K562 (cell line): ENCODE measurements around the gene FTO. TPM values are rescaled to one million over a fixed set of nuclear protein-coding genes. Genes with fewer than 3 reads are reported as not detected.
A peak's percentile ranks its signal among the peaks of the same experiment; 100 is the strongest.

Experiments
- ATAC-seq: fragments of 200-7000 bp; cut with Tn5 transposase; 3 replicates; pipeline ENCODE4 v1.9.1; 2020; ENCODE audit warnings: moderate library complexity
- BruUV-seq: library from RNA; stranded (reverse); fragments of 400-500 nt; replicated peaks from 2 replicates; lab custom pipeline; 2021; lab: Mats Ljungman, UMichigan
- CTCF ChIA-PET: fragments of 300-600 bp; formaldehyde crosslinking; extraction: SDS; loops from one replicate; lab custom pipeline; 2021; ENCODE audit warnings: low intra/inter-chr PET ratio; lab: Yijun Ruan, JAX
- POLR2A ChIA-PET: fragments of 300-600, 350-650 bp; sonication (Branson Sonifier 250); formaldehyde crosslinking; extraction: SDS; loops from one replicate; lab custom pipeline; 2021; ENCODE audit warnings: antibody characterized with exemption, inconsistent platforms; lab: Yijun Ruan, JAX
- DNase-seq, 4 experiments: peaks; one replicate each; pipeline versions ENCODE4 v3.0.0 to v3.0.0-alpha.2; 2011 to 2018; ENCODE audit warnings: low spot score in 3 of 4, mixed read lengths in 3 of 4; ENCODE audit errors: extremely low read depth in 1 of 4
- FAIRE-seq: peaks from 2 replicates; lab custom pipeline; 2011; peaks lifted over from hg19 to GRCh38; lab: Jason Lieb, UNC
- H2AFZ ChIP-seq: 2 replicates; pipeline ENCODE4 v1.6.0; 2011; ENCODE audit warnings: low read depth, low read length, control low read depth, inconsistent platforms
- H3K27ac ChIP-seq: fragments of 200-600 bp; 3 replicates; pipeline ENCODE4 v1.8.0; 2011; ENCODE audit warnings: low read depth, mild to moderate bottlenecking, control low read depth, inconsistent platforms, low read length, moderate library complexity, mixed read lengths; ENCODE audit errors: extremely low read depth
- H3K27me3 ChIP-seq, 2 experiments: fragments of 300-600 bp in 1 of 2; 2 replicates in 1 of 2; 3 replicates in 1 of 2; pipeline versions ENCODE4 v1.6.0 to v1.8.0; 2011; ENCODE audit warnings: inconsistent platforms in 2 of 2, low read length in 2 of 2, mild to moderate bottlenecking in 1 of 2, mixed read lengths in 1 of 2, moderate library complexity in 1 of 2; ENCODE audit not compliant: control insufficient read depth in 2 of 2, insufficient read depth in 2 of 2
- H3K36me3 ChIP-seq: fragments of 300-600 bp; 3 replicates; pipeline ENCODE4 v1.8.0; 2011; ENCODE audit warnings: mild to moderate bottlenecking, low read length, inconsistent platforms; ENCODE audit not compliant: control insufficient read depth, insufficient read depth
- H3K4me1 ChIP-seq, 2 experiments: fragments of 200-600 bp in 1 of 2; replicated peaks in 1 of 2; 2 replicates in 1 of 2; 3 replicates in 1 of 2; pipeline versions ENCODE4 v1.5.1 to v1.8.0; 2011; ENCODE audit warnings: inconsistent platforms in 2 of 2, low read length in 2 of 2, mild to moderate bottlenecking in 1 of 2, mixed read lengths in 1 of 2, moderate library complexity in 1 of 2; ENCODE audit not compliant: control insufficient read depth in 2 of 2, insufficient read depth in 2 of 2
- H3K4me2 ChIP-seq: 2 replicates; pipeline ENCODE4 v1.6.1; 2011; ENCODE audit warnings: low read length, control low read depth, inconsistent platforms, mixed read lengths; ENCODE audit not compliant: insufficient read depth
- H3K4me3 ChIP-seq: fragments of 200-600 bp; sonication (generic), shearing (Covaris generic); 2 replicates; pipeline ENCODE4 v1.5.1; 2016; ENCODE audit warnings: control low read depth, inconsistent platforms
- H3K79me2 ChIP-seq: fragments of 200-600 bp; 3 replicates; pipeline ENCODE4 v1.8.0; 2011; ENCODE audit warnings: low read length, inconsistent platforms; ENCODE audit not compliant: control insufficient read depth, insufficient read depth
- H3K9ac ChIP-seq, 2 experiments: 2 replicates each; pipeline versions ENCODE4 v1.6.0 to v1.6.1; 2011; ENCODE audit warnings: low read depth in 2 of 2, low read length in 2 of 2, control low read depth in 1 of 2, inconsistent platforms in 1 of 2, mild to moderate bottlenecking in 1 of 2, mixed read lengths in 1 of 2; ENCODE audit not compliant: insufficient read depth in 1 of 2
- H3K9me1 ChIP-seq: one replicate; pipeline ENCODE4 v1.6.0; 2011; ENCODE audit warnings: inconsistent platforms, mild to moderate bottlenecking, low read length, moderate library complexity; ENCODE audit not compliant: control insufficient read depth, insufficient read depth
- H3K9me3 ChIP-seq: replicated peaks from 2 replicates; pipeline ENCODE4 v1.5.1; 2011; ENCODE audit warnings: low read depth, low read length, inconsistent platforms; ENCODE audit not compliant: control insufficient read depth, insufficient read depth
- H4K20me1 ChIP-seq: replicated peaks from 2 replicates; pipeline ENCODE4 v1.6.1; 2011; ENCODE audit warnings: low read length, inconsistent platforms, mixed read lengths; ENCODE audit not compliant: control insufficient read depth, insufficient read depth
- CCAR2 ChIP-seq: fragments of 200-400 bp; formaldehyde crosslinking; IDR thresholded peaks from 2 replicates; pipeline ENCODE4 v1.6.1; 2017; ENCODE audit warnings: mild to moderate bottlenecking, low read depth, low read length
- CEBPG ChIP-seq, 3 experiments: fragments of 200-800 bp in 1 of 3; sonication (Bioruptor generic) in 1 of 3; sonication (generic) in 1 of 3; formaldehyde crosslinking in 1 of 3; IDR thresholded peaks in 2 of 3; conservative IDR thresholded peaks in 1 of 3; 2 replicates each; pipeline versions ENCODE4 v1.6.1 to v1.8.0; 2016 to 2022; ENCODE audit warnings: missing compliant biosample characterization in 2 of 3, missing genetic modification characterization in 2 of 3, mild to moderate bottlenecking in 1 of 3, missing genetic modification reagents in 1 of 3
- DMBX1 ChIP-seq: fragments of 250-450 bp; sonication (Bioruptor Pico); IDR thresholded peaks from 2 replicates; pipeline ENCODE4 v1.8.0; 2022; ENCODE audit warnings: inconsistent platforms, mild to moderate bottlenecking, moderate library complexity, borderline replicate concordance
- FOXJ2 ChIP-seq: fragments of 200-800 bp; sonication (Bioruptor generic); IDR thresholded peaks from 2 replicates; pipeline ENCODE4 v1.6.1; 2016; ENCODE audit warnings: missing genetic modification characterization, missing compliant biosample characterization
- HCFC1 ChIP-seq: IDR thresholded peaks from 2 replicates; pipeline ENCODE4 v1.6.1; 2012; ENCODE audit warnings: low read depth, low read length, improper control_type of control experiment
- KLF1 ChIP-seq: fragments of 450-650 bp; IDR thresholded peaks from 2 replicates; pipeline ENCODE4 v1.6.1; 2016; ENCODE audit warnings: missing genetic modification characterization, missing compliant biosample characterization
- KLF16 ChIP-seq: IDR thresholded peaks from 2 replicates; pipeline ENCODE4 v1.6.1; 2016; ENCODE audit warnings: antibody characterized with exemption
- NFXL1 ChIP-seq: fragments of 450-650 bp; formaldehyde crosslinking; IDR thresholded peaks from 2 replicates; pipeline ENCODE4 v1.4.0; 2021; ENCODE audit warnings: mild to moderate bottlenecking
- PCBP2 ChIP-seq: fragments of 200-400 bp; formaldehyde crosslinking; IDR thresholded peaks from 2 replicates; pipeline ENCODE4 v1.6.1; 2018; ENCODE audit warnings: low read length, low read depth, mild to moderate bottlenecking, moderate library complexity; ENCODE audit not compliant: poor library complexity, severe bottlenecking
- RBM14 ChIP-seq: fragments of 200-400 bp; formaldehyde crosslinking; IDR thresholded peaks from 2 replicates; pipeline ENCODE4 v1.6.1; 2018; ENCODE audit warnings: low read depth, mild to moderate bottlenecking, low read length, moderate library complexity, borderline replicate concordance; ENCODE audit not compliant: insufficient read depth
- RBM34 ChIP-seq: fragments of 200-400 bp; formaldehyde crosslinking; IDR thresholded peaks from 2 replicates; pipeline ENCODE4 v1.6.1; 2018; ENCODE audit warnings: low read length, borderline replicate concordance; ENCODE audit not compliant: insufficient read depth
- SIX5 ChIP-seq, 2 experiments: IDR thresholded peaks; 2 replicates each; pipeline ENCODE4 v1.6.1; 2011; ENCODE audit warnings: low read length in 2 of 2, borderline replicate concordance in 1 of 2, low read depth in 1 of 2, mild to moderate bottlenecking in 1 of 2, moderate library complexity in 1 of 2; ENCODE audit not compliant: insufficient read depth in 1 of 2
- SMAD4 ChIP-seq: fragments of 250-450 bp; sonication (Bioruptor Pico); conservative IDR thresholded peaks from 2 replicates; pipeline ENCODE4 v1.8.0; 2021; ENCODE audit warnings: inconsistent platforms, mild to moderate bottlenecking, moderate library complexity
- ZBTB1 ChIP-seq: sonication (generic); formaldehyde crosslinking; IDR thresholded peaks from 2 replicates; pipeline ENCODE4 v1.8.1; 2023; ENCODE audit warnings: missing genetic modification reagents, low read depth, mild to moderate bottlenecking, borderline replicate concordance
- ZKSCAN1 ChIP-seq: fragments of 150-350 bp; IDR thresholded peaks from 2 replicates; pipeline ENCODE4 v1.6.1; 2016; ENCODE audit warnings: low read depth, low read length
- ZKSCAN3 ChIP-seq: fragments of 250-450 bp; sonication (Bioruptor Pico); IDR thresholded peaks from 2 replicates; pipeline ENCODE4 v1.4.0; 2020
- ZNF354B ChIP-seq: fragments of 250-450 bp; sonication (Bioruptor Pico); IDR thresholded peaks from 2 replicates; pipeline ENCODE4 v1.4.0; 2020
- ZNF79 ChIP-seq: fragments of 250-450 bp; sonication (Bioruptor Pico); IDR thresholded peaks from 2 replicates; pipeline ENCODE4 v1.4.0; 2020; ENCODE audit warnings: low read depth, mild to moderate bottlenecking, moderate library complexity
- WGBS: fragments of 100-300 bp; shearing (Covaris generic); methylation state at CpG from one replicate; pipeline ENCODE4 v1.1.6; 2016; ENCODE audit warnings: low coverage, mixed read lengths; ENCODE audit not compliant: insufficient coverage; ENCODE audit errors: missing lambda C conversion rate; 5-methylcytosine and 5-hydroxymethylcytosine counted together
- in situ Hi-C: fragments of 300-500 bp; cut with MboI; formaldehyde crosslinking; loops from 4 replicates; pipeline ENCODE4 v1.15.0; 2018; ENCODE audit warnings: inconsistent platforms, mixed read lengths
- intact Hi-C: fragments of 100-400 bp; cut with micrococcal nuclease; formaldehyde crosslinking; loops from 2 replicates; pipeline ENCODE4 v1.14.2; 2022
- polyA plus RNA-seq, 8 experiments: library from polyadenylated mRNA; depleted of rRNA in 4 of 8; stranded (reverse) in 5 of 8; unstranded in 3 of 8; fragments of >200 nt; fragmentation: Nextera tagmentation in 2 of 8; fragmentation: Illumina TruSeq in 1 of 8; extraction: Ambion mirVana in 2 of 8; extraction: Trizol in 1 of 8; gene quantifications; 2 replicates each; pipeline versions ENCODE4 v1.2.1 to v1.2.3, GENCODE V29; 2011 to 2014; ENCODE audit warnings: inconsistent platforms in 1 of 8, missing spikeins in 1 of 8
- total RNA-seq, 7 experiments: library from RNA; depleted of rRNA in 6 of 7; stranded (reverse); fragments of >200 nt in 6 of 7; fragmentation: Illumina TruSeq in 2 of 7; extraction: Trizol in 2 of 7; gene quantifications; 2 replicates each; pipeline versions ENCODE4 v1.2.1 to v1.2.3, GENCODE V29; 2011 to 2021; ENCODE audit warnings: low replicate concordance in 1 of 7

The FTO gene
- total and polyA plus RNA-seq, 9 of the 15 experiments (the other 6 are each of a cell fraction or from before 2014, with no cell fraction given): 11.3 to 27.7 (median 25.5) TPM

- Histone ChIP-seq H2AFZ (no peak overlapping the region), H4K20me1 (no peaks in the 10 kb centered on the region), H3K4me3 (no peak overlapping the region), H3K9me1 (no peaks in the 10 kb centered on the region), H3K9ac (no peak overlapping the region), H3K4me2 (no peak overlapping the region), H3K27me3 (no peaks in the 10 kb centered on the region)
- intact Hi-C loops (no loop called here), in situ Hi-C loops (no loop called here)
- no TSS peak for BruUV-seq
- 0% methylated on average over 1 of the region's 1 CpG for WGBS
- POLR2A ChIA-PET: no interaction called here
- no peak for FAIRE-seq
- TF ChIP-seq SMAD4 (CRISPR knock-in tag) (no peak), CEBPG (CRISPR knock-in tag; IDR thresholded peaks at IDR 0.05) (no peak), CEBPG (tag; conservative IDR thresholded peaks at IDR 0.05 in 1 of 2, IDR thresholded peaks at IDR 0.05 in 1 of 2) (0 out of 4 replicates have a peak, but pooled peaks of 1 of the 2 experiments have one; percentile 31)
- TF ChIP-seq, all 486 proteins: peak for 1
- CTCF ChIA-PET: no interaction called here
- Histone ChIP-seq H3K79me2 (no peaks in the 10 kb centered on the region), H3K36me3 (no peaks in the 10 kb centered on the region), H3K4me1 (no peaks in the 10 kb centered on the region), H3K27ac (no peak overlapping the region), H3K9me3 (no peaks in the 10 kb centered on the region)
- ATAC-seq (no peak), DNase-seq (no peak)
Measured at GRCh38 chr16:53898993-53899392, 195.0 kb downstream of the FTO start.

DNA sequence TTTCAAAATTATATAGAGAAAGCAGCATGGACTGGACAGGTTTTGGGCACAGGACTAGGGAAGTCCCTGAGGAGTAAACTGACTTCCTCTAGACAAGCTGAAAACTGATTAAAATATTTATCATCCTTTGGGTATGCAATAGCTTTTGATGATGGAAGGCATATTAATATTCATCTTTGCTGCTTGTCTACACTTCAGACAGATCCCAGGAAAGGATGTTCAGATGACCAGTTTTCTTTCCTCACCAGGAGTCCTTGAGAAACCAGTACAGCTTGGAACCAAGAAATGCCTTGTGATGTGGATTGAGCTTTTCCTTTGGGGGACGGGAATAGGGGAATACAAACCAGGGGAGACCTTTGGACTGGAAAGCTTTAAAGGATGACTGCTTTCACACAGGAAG lies 195.5 kb downstream of the FTO start:
- intact Hi-C loops: no loop called here
- no peak overlapping the region for H3K4me3 ChIP-seq
- POLR2A ChIA-PET: interaction anchor here (0.7 kb wide), 1 partner anchor 222 kb away, joined by 4 read pairs; no protein-coding TSS in a partner anchor
- no peak overlapping the region for H3K9ac ChIP-seq
- H4K20me1 ChIP-seq: no peaks in the 10 kb centered on the region
- no peaks in the 10 kb centered on the region for H3K27me3 ChIP-seq
- no peak for DNase-seq
- no peaks in the 10 kb centered on the region for H3K9me1 ChIP-seq
- WGBS: 5% methylated on average over 1 of the region's 1 CpG
- H2AFZ ChIP-seq: no peak overlapping the region
- ATAC-seq: no peak
- H3K4me1 ChIP-seq: no peaks in the 10 kb centered on the region
- no peak overlapping the region for H3K27ac ChIP-seq
- FAIRE-seq: no peak
- CTCF ChIA-PET: no interaction called here
- H3K79me2 ChIP-seq: no peaks in the 10 kb centered on the region
- in situ Hi-C loops: no loop called here
- H3K36me3 ChIP-seq: no peaks in the 10 kb centered on the region
- BruUV-seq: no TSS peak
- H3K4me2 ChIP-seq: no peak overlapping the region
- no peaks in the 10 kb centered on the region for H3K9me3 ChIP-seq
- TF ChIP-seq CCAR2 (no peak), ZBTB1 (no peak), PCBP2 (no peak), ZNF79 (no peak), RBM14 (no peak), ZNF354B (CRISPR knock-in tag) (no peak), DMBX1 (CRISPR knock-in tag) (no peak), HCFC1 (no peak), RBM34 (no peak), FOXJ2 (tag) (no peak), NFXL1 (no peak), KLF16 (no peak), KLF1 (tag) (no peak), ZKSCAN1 (no peak), ZKSCAN3 (CRISPR knock-in tag) (no peak), SIX5 (IDR thresholded peaks at IDR 0.05; ENCODE audit: borderline replicate concordance in 1 of 2, insufficient read depth in 1 of 2, low read depth in 1 of 2, low read length in 2 of 2) (no peak)
